EH (cell line): Measurements from ENCODE around the gene NOC4L.
A peak's percentile ranks its signal among the peaks of the same experiment; 100 is the strongest.
"Not testable (repeated sequence)": the region's sequence is repeated elsewhere in the genome, so short reads cannot be mapped to it uniquely, and the experiment has no call there.

Experiments used
- DNase-seq: peaks from one replicate; pipeline ENCODE4 v3.0.0-alpha.2; 2015; ENCODE audit warnings: low read depth

NOC4L gene

DNA sequence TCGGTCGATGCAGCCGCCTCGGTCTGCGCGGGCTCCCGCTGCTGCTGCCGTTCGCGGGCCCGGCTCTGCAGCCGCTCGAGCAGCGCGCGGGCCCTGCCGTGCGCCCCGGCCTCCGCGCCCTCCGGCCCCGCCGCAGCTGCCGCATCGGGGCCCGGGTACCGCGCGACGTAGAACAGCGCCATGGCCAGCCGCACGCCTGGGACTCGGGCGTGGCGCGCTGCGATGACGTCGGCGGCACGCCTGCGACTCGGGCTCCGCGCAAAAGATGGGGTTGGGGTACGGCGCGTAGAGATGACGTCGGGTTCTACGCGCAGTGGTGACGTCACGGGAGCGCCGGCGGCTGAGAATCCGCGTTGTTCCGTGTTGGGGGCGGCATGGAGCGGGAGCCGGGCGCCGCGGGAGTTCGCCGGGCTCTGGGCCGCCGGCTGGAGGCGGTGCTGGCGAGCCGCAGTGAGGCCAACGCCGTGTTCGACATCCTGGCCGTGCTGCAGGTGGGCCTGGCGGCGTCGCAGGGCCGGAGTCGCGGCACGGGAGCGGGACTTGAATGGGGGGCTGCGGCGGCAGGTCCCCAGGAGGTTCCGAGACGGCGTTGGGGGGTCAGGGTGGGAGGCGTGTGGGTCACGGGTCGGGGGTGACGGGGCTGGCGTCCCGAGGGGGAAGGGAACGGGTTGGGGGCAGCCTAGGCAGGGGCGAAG, at the start of gene NOC4L, which contains the start of gene DDX51:
Gene NOC4L (plus strand): TSS at position 343 of the 695 bp plus-strand sequence. CDS start 32 bp downstream, at position 375.
Gene DDX51 (minus strand): TSS at position 205 of the 695 bp plus-strand sequence. CDS start 23 bp downstream, at position 182.
- peak; percentile 92 for DNase-seq

DNA sequence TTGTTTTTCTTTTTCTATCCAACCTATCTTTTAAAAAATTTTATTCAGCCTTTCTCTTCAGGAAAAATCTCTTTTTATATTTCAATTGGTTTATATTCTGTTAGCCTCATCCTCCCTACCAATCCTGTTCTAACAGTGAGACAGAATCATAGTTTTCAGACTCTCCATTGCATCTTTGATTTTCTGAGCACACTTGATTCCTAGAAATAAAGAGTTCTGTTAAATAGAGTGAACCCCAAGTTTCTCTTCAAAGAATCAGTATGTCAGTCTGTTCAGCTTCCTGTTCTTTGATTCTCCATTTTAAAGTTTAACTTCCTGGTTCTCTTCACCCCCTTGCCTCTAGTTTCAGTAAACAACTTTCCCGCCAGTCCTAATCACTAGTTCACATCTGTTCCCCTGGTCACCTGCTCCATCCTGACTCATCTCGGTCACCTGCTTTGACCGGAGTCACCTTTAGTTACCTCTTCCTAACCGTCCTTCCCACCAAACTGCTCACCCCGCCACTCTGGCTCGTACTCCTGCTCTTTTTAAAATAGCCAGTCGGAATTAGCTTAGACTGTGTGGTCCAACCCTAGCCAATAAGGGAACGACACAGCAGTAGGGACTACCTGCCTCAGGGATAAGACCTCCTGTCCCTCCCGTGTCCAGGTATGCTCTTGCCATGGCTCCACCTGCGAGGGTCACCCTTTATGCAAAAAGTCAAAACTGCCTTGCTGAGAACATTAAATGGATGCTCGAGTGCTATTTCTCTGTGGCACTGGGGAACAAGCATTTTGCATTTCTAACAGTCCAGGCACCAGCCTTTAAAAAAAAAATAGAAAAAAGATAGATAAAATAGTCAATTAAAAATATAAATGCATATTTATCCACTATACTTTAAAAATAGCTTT, 48.5 kb upstream of the NOC4L start:
- DNase-seq = no peak

DNA sequence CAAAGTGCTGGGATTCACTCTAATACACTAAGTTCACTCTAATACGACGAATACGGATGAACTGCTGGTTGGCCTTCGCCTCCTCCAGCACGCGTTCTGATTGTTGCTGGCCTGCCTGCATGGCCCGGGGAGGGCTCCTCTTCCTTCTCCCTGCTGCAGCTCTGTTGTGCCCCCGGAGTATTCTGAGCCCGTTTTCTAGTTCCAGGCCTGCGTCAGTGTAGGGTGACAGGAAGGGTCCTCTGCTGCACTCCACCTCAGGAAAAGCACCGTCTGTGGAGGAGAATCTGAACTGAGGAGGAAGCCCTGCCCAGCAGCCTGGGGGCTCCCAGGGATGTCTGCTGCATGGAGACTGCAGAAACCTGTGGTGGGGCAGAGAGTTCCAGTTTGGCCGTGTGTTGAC, 44.5 kb upstream of the NOC4L start:
- DNase-seq = no peak

DNA sequence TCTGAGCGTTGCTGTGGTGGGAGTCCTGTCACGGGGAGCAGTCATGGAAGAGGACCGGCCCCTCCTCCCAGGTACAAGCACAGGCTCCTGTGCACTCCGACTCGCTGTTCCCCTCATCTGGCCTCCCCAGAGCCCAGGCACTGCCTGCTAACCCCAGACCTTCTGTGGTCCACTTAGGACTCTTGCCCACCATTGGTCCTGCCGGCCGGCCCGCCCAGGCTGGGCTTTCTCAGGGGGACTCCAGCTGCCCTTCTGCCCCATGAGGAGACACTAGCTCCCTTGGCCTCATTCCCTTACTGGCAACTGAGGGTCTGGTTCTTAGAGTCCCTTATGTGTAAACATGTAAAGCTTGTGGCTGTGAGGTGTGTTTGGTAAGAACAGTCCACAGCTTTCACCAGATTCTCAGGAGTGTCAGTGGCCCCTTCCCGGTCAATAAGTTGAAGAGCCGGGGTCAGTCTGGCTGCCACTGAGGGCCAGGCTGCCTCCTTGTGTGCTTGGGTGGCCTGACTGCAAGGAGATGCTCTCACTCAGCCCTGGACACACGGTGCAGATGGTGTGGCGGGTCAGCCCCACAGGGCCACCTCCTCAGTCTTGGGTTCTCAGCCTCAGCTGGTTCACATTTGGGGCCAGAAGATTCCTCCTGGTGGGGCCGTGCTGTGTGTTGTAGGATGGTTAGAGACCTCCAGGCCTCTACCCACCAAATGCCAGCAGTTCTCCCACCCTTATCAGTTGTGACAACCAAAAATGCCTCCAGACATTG, 43.8 kb upstream of the NOC4L start:
- no peak for DNase-seq

DNA sequence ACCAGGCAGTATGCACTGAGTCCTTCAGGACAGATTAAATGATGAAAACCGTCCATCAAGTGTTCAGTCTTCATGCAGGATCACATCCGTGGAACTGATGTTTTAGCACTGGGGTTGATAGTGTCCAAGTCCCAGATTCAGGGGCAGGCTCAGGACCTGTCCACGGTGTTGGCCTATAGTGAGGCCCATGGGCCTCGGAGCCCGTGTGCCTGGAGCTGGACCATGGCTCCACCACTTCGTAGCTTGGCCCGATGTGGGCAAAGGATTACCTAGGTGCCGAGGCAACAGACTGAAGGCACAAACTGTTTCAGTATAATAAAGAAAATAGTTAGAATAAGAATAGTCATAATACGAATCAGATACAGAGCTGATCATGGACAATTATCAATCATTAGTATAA, 42.0 kb upstream of the NOC4L start:
- no peak for DNase-seq

DNA sequence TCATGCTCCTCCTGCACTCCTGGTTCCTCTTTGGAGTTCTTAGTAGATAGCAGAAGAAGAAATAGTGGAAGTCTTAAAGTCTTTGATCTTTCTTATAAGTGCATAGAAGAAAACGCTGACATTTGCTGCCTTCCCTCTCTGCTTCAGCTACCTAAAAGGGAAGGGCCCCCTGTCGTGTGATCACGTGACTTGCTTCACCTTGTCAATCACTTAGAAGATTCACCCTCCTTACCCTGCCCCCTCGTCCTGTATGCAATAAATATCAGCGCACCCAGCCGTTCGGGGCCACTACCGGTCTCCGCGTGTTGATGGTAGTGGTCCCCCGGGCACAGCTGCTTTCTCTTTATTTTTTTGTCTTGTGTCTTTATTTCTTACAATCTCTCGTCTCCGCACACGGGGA, 41.2 kb upstream of the NOC4L start:
- DNase-seq = not testable (repeated sequence)

DNA sequence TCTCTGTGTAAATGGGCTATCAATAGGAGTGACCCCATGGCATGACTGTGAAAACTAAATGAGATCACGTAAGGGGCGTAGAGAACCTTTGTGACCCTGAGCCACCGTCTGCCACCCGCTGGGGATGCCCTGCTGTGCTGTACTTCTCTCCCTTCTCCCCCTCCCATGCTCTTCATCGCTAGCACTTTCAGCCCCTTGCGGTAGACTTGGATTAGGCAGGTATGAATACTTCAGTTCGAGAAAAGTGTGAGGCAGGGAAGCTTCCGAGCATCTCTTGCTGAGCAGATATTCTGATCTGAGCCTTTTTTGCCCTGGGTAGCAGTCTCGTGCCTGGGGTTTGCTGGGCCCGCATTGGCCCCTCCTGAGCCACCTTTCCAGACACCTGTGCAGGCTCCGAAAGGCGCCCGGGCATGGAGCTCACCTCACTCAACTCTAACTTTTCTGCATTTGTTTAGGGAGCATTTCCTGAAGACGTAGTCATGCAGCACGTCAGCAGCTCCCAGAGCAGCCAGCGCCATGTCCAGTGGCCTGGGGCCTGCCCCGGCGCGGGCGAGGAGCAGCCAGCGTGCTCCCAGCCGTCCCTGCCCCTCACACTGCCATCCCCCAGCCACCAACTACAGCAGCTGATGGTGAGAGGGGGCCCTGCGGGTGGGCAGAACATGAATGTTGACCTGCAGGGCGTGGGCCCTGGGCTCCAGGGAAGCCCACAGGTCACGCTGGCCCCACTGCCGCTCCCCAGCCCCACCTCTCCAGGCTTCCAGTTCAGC, 40.5 kb upstream of the NOC4L start:
- DNase-seq = no peak

DNA sequence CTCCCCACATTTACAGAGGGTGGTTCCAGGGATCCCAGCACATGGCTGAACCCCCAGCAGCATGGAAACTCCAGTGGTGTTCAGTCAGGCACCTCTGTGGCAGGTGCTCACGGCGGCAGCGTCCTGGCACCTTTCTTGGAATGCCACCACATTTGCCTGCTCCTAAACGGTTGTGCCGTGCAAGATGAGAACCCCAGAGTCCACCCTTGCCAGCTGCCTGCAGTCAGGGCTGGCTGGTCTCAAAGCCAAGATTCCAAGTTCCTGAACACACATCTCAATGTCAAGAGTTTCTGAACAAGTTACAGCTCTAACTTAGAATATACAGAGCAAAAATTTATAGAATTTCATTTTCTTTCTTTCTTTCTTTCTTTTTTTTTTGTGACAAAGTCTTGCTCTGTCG, 38.8 kb upstream of the NOC4L start:
- no peak for DNase-seq

DNA sequence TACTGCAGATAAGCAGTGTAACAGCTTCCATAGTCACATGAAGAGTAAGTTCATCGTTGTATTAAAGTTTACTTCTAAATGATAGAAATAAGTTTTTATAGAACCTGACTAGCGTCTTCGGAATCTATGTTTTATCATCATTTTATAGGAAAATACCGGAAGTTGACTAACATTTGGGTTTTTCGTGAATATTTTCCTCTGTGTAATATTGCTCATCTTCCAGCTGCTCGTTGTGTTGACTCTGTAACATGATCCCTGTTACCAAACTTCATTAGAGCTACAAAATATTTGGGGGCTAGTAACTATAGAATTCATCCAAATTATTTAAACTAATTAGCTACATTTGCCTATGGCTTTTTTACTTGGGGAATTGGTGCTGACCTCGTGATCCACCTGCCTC, 37.3 kb upstream of the NOC4L start:
- peak; percentile 80 for DNase-seq

DNA sequence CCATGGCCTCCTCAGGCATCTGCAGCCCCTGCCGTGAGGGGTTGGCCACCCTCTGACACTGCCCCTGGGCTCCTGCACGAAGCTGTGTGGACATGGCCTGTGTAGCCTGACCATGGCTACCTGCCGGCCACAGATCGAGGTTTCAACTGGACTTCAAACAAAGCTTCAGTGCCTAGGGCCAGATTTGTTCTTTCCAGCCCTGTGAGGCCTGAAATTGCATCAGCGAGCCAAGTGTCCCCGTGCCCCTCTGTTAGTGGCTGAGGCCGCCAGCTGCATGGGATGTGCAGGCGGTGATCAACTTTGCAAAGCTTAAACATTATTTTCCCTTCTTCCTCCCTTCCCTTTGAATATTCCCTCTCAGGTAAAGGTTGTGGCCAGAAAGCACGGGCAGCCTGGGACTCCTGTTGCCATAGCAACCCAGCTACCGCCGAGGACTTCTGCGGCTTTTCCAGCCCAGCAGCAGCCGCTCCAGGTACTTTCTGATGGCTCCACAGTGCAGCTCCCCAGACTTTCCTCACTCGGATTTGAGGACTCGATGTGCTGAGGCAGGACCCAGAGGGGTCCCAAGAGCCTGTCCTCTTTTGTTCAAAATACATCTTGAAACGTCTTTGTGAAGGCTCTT, 35.9 kb upstream of the NOC4L start:
- DNase-seq = no peak

DNA sequence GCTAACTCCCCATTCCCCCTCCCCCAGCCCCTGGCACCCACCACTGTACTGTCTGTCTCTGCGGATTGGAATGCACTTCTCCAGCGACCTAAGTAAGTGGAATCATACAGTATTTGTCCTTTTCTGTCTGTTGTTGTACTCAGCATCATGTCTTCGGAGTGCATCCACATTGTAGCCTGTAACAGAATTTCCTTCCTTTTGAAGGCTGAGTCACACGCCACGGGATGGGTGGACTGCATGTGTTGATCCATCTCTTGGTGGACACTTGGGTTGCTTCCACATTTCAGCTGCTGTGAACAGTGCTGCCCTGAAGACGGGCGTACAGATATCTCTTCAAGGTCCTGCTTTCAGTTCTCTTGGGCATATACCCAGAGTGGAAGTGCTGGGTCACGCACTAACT, 34.5 kb upstream of the NOC4L start:
- peak; percentile 15 for DNase-seq

DNA sequence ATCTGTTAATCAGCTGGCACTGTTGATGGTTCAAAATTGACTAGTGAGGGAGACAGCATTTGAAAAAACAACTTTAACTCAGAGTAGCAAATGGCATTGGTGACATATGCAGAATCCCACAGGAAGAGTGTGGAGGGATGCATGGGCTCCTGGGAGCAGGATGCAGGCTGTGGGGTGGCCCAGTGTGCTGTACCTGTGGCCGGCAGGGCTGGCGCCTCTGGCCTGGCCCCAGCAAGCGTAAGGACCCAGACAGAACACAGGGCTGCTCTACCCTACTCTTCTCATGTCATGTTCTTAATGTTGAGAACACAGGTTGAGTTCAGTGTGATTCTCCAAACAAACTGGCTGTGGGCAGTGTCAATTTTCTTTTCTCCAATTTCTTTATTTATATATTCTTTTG, 33.6 kb upstream of the NOC4L start:
- no peak for DNase-seq

DNA sequence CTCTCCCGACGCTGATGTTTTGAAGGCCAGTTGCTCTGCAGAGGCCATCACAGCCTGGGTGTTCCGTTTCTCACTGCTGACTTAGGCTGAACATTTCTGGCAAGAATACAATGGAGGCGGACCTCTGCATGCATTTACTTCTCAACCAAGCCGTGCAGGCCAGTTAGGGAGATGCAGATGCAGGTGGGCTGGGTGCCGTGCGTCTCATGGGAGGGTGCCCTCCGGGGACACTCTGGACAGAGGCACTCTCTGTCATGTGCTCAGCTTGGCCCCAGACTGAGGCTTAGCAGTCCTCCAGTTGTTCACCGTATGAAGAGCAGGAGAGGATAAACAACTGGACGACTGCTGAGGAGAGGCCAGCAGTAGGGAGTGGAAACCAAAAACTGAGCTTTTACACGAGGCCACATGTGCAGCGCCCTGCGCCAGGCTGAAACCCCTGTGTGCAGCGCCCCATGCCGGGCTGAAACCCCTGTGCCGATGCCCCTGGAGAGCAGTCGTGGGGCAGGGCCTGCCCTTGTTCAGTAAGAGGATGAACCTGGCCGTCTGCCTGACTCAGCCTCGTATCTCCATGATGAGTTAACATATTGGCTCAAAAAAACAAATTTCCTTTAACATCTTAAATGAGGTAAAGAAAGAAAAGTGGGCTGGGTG, 32.5 kb upstream of the NOC4L start:
- DNase-seq = no peak

DNA sequence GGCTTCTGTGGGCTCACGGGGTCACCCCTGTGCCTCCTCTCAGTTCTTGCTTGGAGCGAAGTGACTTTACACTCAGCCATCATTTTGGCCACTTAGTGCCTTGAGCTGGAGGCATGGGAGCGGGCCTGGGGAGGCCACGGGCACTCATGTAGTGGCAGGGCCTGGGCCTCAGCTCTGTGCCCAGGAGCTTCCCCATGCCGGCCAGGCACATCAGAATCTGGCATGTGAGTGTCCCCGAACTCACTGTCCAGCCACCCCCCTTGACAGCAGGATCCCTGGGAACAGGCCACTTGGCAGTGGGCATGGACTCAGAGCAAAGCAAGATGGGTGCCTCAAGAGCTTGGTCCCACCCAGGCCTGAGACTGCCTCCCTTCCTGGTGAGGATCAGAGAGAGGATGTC, 29.6 kb upstream of the NOC4L start:
- no peak for DNase-seq

DNA sequence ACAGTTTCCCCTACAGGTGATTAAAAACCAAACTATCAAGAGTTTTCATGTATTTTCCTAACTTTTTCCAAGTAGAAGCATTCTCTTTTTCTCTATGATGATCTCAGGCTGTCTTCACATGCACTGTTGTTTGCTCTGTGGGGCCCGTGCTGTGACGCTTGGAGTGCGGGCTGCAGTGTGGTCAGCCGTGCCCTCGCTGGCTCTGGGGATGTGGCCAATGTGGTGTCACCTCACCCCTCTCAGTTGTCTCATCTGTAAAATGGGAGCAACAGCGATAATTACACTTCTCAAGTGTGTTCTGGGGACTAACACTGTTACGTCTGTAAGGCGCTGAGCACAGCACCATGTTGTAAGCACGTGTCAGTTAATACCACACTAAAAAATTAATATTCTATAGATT, 28.8 kb upstream of the NOC4L start:
- DNase-seq = no peak

DNA sequence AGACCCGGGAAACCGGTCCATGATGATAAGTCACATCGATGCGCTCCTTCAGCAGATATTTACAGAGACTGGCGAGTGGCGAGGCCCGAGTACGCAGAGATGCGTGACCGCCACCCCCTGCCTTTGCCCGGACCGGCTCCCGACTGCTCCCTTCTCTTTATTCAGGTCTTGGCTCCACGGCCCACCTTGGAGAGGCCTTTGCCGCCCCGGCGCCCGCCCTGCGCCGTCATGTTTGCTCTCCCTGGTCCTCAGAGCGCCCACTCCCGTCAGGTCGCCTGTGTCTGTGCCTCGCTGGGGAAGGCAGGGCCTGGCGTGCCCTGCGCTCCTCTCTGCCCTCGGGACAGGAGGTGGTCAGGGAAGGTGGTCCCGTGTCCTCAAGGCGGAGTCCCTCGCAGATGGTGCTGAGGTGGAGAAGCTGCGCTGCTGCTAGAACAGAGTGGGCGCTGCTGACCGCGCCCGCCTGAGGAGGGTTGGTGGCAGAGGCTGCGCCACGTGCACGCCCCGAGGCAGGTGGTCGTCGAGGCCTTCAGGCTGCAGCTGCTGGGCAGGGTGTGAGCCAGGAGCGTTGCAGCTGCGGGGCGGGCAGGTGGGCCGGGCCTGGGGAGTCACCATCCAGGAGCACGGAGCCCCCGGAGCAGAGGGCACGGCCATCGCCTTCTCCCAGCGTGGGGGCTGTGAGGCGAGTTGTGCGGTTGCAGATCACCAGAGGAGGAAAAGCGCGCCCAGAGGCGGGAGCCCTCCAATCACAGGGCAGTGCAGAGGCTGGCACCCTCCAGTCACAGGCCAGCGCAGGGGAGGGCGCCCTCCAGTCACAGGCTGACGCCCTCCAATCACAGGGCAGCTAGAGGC, 27.3 kb upstream of the NOC4L start:
- DNase-seq = no peak

DNA sequence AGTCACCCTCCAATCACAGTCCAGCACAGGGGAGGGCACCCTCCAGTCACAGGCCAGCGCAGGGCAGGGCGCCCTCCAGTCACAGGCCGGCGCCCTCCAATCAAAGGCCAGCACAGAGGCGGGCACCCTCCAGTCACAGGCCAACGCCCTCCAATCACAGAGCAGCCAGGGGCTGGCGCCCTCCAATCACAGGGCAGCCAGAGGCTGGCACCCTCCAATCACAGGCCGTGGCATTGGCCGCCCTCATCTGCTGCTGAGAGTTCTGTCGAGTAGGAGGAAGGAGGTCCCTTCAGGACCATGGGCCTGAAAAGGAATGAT, 26.7 kb upstream of the NOC4L start:
- no peak for DNase-seq

DNA sequence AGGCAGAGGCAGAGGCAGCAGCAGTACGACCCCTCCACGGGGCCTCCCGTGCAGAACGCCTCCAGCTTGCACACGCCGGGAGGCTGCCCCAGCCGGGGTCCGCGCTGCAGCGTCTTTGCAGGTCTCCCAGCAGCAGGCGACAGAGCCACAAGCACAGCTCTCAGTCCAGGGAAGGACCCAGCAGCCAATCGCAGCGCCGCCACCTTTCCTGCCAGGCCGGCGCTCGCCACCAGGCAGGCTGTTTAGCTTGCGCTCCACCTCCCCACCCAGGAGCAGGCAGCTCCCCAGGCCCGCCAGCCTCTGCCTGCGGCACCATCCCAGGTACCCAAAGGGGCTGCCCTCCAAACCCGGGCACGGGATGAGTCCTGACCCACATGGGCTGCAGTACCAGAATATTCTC, 25.4 kb upstream of the NOC4L start:
- DNase-seq = no peak

DNA sequence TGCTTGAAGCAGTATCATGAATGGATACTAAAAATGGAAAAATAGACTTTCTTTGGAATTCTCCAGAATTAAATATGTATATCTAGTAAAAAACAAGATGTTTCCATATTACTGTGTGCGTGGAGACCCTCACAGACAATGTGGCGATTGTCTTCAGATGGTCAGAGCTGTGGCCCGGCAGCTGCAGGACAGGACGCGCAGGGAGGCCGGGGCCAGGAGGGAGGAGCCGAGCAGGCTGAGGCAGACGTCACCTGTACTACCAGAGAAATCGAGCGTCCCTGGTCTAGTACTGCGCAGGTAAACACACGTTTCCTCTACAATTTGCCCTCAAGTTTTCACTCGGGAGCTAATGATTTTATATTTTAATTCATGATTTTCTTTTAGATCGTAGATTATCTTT, 23.0 kb upstream of the NOC4L start:
- DNase-seq = no peak
